HG02970 (cell line): Measurements from ENCODE around the gene OGFR.
"Not testable (repeated sequence)": the region's sequence is repeated elsewhere in the genome, so short reads cannot be mapped to it uniquely, and the experiment has no call there.

Experiments used
- ATAC-seq: cut with Tn5 transposase; IDR thresholded peaks from one replicate; pipeline ENCODE4 v1.9.1; 2021; ENCODE audit warnings: mild to moderate bottlenecking, moderate library complexity, moderate number of reproducible peaks; ENCODE audit not compliant: unreplicated experiment, low FRiP score

OGFR gene

DNA sequence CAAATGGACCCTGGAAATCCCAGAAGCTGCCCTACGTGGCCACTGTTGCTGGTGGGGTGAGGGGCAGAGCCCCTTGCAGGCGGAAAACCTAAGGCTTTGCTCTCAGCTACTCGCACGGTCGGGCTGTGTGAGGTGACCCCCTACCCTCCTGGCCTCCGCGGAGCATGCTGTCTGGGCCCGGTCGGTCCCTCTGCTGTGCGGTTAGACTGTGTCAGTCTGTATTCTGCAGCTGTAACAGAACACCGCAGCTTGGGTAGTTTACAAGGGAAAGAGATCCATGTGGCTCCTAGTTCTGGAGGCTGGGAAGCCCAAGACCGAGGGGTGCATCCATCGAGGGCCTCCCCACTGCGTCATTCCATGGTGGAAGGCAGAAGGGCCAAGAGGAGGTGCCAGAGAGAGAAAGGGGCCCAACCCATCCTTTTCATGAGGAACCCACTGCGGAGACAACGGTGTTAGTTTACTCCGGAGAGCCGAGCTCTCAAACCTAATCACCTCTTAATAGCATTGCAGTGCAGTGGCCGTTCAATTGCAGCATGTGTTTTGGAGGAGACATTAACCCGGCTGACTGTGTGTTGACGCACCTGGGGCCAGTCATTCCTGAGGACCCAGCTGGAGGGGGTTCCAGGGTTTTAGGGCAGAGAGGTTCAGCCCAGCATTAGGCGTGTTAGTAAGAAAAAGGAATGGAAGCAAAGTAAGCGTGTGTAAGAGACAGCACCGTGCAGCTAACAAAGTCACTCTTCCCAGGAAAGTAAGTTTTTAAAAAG lies 30.5 kb downstream of the OGFR start:
- no peak for ATAC-seq

DNA sequence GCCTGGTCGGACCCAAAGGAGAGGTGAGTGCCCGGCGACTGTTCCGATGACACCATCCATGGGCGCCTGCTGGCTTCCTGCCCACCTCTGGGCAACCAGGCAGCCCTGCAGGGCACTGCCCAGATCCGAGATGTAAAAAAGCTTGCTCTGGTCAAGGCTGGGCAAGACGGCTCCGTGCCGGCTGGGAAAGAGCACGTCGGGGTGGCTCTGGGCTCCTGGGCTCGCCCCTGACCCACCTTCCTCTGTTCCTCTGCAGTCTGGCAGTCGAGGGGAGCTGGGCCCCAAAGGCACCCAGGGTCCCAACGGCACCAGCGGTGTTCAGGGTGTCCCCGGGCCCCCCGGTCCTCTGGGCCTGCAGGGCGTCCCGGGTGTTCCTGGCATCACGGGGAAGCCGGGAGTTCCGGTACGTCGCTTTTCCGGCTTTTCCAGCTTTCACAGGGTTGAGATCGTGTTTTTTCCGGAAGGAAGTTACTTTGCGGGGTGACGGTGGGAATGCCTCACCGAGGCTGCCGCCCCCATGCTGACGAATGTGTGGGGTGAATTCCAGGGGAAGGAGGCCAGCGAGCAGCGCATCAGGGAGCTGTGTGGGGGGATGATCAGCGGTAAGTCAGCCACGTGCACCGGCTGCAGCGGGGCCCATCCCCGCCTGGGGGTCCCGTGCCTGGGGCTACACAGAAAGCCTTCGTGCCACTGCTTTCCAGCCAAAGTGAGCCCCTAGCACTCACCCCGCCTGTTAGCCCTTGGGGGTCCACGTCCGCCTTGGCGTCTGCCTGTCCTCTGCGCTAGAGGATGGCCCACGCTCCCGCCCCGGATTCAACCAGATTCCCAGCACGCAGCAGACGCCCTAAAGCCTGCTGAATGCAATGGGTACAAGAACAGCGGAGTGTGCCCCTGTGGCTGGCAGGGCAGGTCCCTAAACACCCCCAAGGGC lies 31.6 kb downstream of the OGFR start:
- ATAC-seq, result no peak

DNA sequence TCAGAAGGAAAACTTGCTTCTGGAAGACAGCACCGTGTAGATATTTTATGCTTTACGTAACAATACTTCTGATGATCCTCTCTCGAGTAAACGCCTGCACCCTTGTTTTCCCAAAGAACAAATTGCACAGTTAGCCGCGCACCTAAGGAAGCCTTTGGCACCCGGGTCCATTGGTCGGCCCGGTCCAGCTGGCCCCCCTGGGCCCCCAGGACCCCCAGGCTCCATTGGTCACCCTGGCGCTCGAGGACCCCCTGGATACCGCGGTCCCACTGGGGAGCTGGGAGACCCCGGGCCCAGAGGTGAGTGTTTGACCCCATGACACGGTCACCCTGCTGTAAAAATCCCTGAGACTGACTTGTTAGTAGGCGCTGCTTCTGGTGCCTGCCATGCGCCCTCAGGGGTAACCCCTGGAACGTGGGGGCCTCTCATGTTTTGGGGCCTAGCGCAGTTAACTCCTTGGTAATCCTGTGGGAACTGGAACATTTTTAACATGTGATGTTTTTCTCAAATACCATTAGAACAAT lies 32.4 kb downstream of the OGFR start:
- ATAC-seq, result no peak

DNA sequence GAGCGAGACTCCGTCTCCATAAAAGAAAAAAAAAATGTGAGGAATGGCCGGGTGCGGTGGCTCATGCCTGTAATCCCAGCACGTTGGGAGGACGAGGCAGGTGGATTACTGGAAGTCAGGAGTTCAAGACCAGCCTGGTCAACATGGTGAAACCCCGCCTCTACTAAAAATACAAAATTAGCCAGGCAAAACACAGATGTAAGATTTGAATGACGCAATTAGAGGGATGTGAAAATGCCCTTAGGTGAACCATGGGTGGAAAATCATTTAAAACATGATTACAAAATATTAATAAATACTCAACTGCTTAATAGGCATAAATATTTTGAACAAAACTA lies 33.1 kb downstream of the OGFR start:
- ATAC-seq, result peak; percentile 7

DNA sequence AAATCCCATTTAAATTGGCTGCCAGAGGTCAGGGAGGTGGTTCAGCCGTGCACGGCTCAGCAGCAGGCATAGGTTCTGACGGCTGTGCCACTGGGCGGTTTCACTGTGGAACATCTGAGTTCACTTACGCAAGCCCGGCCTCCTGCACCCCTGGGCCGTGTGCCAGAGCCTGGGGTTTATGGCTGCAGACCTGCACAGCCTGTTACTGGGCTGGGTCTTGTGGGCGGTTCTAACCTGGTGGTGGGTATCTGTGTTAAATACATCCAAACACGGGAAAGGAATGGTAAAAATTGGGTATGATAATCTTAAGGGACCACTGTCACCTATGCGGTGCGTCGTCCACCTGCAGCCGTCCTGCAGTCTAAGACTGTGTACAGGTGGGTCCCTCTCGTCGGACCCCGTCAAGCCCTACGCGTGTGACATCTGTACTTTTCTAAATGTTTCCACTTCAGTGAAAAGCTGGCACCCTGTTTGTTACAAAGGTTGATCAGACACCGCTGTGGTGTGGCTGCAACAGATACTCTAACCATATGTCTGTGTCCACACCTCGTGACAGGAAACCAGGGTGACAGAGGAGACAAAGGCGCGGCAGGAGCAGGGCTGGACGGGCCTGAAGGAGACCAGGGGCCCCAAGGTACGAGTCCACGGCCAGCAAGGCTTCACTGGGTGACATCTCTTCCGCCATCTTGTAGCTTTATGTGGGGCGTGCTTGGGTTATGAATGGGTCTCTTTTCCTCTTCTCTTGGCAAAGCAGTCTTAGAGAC lies 33.7 kb downstream of the OGFR start:
- ATAC-seq, result peak; percentile 64

DNA sequence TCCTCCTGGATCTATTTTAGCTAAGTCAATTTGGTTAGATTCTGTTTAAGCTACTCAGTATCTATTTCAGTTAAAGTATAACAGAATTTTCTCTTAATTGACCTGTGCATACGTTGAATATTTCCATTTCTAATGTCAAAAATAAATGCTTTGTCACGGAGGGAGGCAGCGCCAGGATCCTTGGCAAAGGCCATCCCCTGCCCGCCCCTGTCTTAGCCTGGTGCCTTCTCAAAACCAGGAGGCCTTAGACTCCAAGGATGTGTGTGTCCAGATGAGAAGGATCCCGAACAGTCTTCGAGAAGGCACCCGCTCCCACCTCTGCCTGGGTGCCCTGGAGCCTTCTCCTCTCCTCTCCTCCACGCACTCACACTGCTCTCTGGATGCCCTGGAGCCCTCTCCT lies 34.6 kb downstream of the OGFR start:
- no peak for ATAC-seq

DNA sequence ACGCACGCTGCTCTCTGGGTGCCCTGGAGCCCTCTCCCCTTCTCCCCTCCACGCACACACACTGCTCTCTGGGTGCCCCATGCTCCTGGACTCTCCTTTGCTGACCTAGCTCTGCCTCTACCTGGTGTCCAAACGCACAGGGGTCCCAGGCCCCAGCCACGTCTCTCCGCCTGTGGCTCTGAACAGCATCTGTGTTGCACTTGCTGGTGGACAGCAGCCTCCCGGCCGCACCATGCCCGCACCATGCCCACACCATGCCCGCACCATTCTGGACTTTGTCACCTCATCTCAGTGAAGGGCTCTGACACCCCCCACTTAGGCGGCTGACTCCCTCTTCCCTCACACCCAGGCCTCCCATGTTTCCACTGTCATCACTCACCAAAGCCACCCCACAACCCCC lies 35.2 kb downstream of the OGFR start:
- ATAC-seq, result no peak

DNA sequence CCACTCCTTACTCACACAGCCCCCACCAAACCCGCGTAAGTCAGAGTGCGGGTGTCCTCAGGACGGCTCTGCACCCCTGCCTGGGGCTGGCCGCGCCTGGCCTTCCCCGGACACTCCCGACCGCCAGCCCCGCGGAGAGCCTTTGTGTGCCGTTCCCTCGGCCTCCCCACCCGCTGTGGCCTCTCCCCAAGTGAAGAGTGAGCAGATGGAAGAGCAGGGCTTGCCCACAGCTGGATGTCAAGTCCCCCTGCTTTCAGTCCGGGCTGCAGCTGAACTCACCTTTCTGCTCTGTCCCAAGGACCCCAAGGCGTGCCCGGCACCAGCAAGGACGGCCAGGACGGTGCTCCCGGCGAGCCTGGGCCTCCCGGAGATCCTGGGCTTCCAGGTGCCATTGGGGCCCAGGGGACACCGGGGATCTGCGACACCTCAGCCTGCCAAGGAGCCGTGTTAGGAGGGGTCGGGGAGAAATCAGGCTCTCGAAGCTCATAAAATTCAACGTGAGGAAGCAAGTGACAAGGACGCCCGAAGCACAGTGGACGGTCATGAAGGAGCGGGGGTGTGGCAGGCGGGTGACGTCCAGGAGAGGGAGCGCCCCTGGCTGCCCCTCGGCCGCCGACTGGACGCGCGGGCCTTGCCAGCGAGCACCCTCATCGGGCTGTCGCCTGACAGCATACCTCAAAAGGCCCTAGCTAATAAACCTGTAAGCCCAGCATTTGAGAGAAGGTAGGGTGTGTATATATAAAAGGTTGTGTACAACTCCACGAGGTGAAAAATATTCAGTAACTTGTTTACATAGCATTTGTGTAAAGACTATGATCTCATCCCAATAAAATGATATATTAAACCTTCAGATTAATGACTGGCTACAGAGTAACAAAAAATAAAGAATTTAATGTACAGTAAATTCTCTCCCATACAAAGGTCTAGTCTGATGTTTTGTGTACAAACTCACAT lies 35.9 kb downstream of the OGFR start:
- ATAC-seq, result no peak

DNA sequence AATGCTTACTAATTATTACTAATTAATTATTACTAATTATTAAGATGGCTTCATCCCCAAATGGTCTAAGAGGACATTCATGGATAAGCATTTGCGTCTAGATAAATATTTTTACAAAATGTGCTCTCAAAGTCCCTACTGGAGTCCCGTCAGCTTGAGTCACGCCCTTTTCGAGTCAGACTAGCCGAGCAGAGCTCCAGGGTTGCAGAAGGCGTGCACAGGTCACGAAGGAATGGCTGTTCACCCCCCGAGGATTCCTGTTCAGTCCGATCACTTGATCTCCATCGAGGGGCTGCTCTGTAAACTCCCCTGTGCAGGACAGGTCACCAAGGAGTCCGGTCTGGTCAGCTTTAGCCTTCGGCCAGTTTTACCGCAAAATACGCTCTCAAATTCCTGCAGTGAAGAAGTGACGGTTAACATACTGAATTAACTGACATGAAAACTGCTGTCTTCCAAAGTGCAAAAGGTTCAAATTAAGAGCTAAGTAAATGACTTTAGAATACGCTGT lies 37.1 kb downstream of the OGFR start:
- ATAC-seq, result no peak

DNA sequence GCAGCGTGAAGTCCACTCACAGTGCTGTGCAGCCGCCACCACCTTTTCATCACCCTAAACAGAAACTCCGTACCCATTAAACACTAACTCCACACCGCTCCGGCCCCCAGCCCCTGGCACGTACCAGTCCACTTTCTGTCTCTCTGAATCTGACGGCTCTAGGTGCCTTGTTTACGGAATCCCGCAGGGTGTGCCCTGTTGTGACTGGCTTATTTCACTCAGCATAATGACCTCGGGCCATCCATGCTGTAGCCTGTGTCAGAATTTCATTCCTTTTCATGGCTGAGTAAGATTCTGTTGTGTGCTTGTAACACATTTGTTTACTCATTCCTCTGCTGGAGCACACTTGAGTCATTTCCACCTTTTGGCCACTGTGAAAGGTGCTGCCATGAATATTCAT lies 39.0 kb downstream of the OGFR start:
- no peak for ATAC-seq

DNA sequence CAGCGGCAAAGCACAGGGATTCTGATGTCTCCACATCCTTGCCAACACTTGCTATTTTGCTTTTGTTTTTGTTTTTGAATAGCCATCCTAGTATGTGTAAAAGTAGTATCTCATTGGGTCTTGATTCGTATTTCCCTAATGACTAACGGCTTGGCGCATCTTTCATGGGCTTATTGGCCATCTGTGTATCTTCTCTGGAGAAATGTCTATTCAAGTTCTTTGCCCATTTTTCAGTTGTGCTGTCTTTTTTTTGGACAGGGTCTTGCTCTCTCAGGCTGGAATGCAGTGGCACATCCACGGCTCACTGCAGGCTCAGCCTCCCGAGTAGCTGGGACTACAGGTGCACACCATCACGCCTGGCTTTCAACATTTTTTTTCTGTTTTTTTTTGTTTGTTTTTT lies 39.5 kb downstream of the OGFR start:
- no peak for ATAC-seq

DNA sequence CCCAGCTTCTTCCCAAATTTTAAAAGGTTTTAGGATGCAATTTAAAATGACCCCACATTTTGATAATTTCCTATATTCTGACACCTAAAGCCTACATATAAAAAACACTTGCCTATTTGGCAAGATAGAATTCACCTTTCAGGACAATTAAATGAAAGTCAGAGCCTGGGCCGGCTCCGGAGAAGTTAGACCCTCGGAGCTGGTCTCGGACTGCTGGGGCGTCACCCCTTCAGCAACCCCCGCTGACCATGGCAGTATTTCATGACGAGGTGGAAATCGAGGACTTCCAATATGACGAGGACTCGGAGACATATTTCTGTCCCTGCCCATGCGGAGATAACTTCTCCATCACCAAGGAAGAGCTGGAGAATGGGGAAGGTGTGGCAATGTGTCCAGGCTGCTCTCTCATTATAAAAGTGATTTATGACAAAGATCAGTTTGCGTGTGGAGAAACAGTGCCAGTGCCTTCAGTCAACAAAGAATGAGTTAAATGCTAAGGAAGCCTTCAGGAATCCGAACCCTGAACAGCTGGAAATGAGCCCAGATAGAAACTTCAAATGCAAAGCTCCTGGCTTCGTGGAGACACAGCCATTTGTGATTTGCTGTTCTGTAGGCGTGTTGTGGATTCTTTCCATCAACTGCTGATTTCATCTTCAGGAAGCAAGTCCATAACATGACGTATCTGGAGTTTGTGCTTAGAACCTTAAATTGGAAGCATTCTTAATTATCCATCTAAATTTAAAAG lies 41.0 kb downstream of the OGFR start:
- no peak for ATAC-seq

DNA sequence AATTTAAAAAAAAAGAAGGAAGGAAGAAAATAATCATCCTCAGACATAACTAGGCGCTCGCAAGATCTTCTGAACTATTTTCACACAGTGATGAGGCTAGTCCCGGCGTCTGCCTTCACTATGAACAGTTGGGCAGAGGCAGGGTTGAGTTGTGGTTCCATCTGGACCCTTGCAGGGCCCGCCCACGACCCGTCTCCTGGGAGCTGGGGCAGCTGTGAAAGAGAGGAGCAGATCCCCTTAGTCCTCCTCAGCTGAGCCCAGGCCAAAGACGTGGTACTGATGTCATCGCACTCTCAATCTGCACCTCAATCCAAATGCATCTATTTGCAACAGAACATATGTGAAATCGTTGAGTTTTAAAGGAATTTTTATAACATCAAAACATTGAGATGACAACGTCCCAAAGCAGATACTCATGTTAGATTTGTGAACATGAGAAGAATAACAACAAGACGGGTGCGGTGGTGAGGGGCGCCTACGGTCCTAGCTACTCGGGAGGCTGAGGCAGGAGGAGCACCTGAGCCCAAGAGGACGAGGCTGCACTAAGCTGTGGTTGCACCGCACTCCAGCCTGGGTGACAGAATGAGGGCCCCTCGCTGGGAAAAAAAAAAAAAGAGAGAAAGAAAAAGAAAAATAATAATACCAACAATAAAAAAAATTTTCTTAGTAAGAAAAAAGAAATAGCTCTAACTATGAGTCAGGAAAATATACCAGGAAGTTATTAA lies 41.7 kb downstream of the OGFR start:
- ATAC-seq, result no peak

DNA sequence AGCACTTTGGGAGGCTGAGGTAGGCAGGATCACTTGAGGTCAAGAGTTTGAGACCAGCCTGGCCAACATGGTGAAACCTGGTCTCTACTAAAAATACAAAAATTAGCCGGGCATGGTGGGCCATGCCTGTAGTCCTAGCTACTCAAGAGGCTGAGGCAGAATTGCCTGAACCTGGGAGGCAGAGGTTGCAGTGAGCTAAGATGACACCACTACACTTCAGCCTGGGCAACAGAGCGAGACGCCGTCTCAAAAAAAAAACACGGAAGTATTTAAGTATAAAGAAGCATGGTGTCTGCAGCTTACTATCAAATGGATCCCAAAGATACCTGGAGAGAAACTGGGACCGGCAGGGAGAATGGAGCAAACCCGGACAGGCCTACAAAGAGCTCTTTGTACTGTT lies 44.3 kb downstream of the OGFR start:
- ATAC-seq, result not testable (repeated sequence)

DNA sequence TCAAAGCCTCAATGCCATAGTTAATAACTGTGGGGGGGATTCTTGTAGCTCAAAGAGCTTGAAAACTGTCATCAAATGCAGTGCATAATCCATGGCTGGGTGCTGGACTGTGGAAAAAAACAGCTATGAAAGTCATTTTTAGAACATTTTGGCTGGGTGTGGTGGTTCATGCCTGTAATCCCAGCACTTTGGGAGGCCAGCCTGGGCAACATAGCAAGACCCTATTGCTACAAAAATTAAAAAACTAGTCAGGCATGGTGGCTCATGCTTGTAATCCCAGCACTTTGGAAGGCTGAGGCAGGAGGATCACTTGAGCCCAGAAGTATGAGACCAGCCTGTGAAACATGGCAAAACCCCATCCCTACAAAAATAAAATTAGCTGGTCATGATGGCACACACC lies 44.8 kb downstream of the OGFR start:
- no peak for ATAC-seq

DNA sequence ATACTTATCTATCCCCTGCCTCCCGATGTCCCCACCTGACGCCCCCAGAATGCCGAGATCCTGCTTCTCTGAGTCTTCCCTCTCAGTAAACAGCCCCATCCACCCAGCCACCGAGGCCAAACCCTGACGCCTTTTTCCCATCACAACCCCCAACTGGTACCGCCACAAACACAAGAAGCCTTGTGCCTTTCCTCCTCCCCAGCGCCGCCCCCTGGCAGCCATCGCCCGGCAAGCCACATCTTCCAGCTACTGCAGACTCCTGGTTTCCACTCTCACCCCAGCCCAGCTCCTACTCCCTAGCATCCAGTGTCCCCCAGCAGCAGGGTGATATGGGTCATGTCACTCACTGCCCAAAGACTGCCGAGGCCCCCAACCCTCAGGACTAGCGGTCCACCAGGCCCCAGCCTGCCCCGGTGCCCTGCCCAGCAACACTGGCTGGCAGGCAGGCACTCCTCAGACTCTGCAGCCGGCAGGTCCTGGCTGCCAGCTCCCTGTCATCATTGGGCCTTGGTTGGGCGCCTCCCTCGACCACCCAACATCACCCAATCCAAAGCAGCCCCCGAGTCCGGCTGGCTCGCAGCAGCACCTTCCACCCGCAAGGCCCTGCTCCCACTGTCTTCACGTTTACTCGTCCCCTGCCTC lies 45.8 kb downstream of the OGFR start:
- no peak for ATAC-seq

DNA sequence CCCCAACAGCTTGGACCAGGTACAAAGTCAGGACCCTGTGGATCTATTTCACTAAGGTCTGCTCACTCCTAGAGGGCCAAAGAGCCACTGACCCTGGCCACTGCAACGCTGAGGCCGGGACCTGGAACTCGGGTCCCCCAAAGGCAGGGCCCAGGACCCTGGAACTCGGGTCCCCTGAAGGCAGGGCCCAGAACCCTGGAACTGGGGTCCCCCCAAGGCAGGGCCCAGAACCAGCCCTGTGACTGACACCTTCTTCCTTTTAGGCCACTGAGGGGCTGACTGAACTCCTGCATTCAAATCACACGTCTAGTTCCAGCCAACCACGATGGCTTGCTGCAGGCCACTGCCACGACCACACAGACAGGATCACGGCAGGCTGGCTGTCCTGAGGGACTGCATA lies 47.6 kb downstream of the OGFR start:
- no peak for ATAC-seq

DNA sequence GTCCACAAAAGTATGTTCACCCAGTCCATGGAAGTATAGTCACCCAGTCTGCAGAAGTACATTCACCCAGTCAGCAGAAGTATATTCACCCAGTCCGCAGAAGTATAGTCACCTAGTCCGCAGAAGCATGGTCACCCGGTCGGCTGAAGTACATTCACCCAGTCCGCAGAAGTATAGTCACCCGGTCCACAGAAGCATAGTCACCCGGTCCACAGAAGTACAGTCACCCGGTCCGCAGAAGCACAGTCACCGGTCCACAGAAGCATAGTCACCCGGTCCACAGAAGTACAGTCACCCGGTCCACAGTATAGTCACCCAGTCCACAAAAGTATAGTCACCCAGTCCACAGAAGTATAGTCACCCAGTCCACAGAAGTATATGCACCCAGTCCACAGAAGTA lies 48.2 kb downstream of the OGFR start:
- ATAC-seq, result no peak
